Prostate gland (tissue), 2 donors: ENCODE measurements around the gene CNTN5.

Experiments used
- POLR2A ChIP-seq: fragments of 450-650 bp; IDR thresholded peaks from one replicate; pipeline ENCODE4 v1.6.1; 2016; ENCODE audit warnings: antibody characterized with exemption, mild to moderate bottlenecking
- POLR2AphosphoS5 ChIP-seq: sonication (generic); formaldehyde crosslinking; IDR thresholded peaks from one replicate; pipeline ENCODE4 v1.6.1; 2017; ENCODE audit warnings: antibody characterized with exemption
- TF ChIP-seq, protein P1 (sequence below), 4 experiments: fragments of 200-600 bp in 2 of 4; fragments of 450-650 bp in 2 of 4; sonication (generic) in 2 of 4; IDR thresholded peaks; 1 replicate in 3 of 4; 2 replicates in 1 of 4; pipeline ENCODE4 v1.5.1; 2016 to 2019; ENCODE audit warnings: antibody characterized with exemption in 4 of 4, mild to moderate bottlenecking in 2 of 4, moderate library complexity in 2 of 4

DNA sequence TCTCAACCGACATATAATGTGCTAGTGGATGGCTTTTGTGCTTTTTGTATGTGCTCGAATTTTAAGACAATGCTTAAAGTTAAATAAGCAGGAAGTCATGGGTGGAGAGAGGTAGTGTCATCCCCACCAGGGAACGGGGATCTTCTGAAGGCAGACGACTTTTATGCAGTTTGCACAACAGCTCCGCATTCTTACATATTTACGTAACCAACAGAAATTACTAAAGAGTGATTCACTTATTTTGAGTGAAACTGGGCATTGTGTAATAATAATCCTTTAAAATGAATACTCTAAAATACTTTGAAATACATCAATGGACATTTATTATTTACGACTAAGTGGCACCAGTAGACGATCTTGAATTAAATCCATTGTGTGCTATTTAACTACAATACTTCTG, 305.1 kb downstream of the CNTN5 start:
- TF ChIP-seq, protein P1, sequence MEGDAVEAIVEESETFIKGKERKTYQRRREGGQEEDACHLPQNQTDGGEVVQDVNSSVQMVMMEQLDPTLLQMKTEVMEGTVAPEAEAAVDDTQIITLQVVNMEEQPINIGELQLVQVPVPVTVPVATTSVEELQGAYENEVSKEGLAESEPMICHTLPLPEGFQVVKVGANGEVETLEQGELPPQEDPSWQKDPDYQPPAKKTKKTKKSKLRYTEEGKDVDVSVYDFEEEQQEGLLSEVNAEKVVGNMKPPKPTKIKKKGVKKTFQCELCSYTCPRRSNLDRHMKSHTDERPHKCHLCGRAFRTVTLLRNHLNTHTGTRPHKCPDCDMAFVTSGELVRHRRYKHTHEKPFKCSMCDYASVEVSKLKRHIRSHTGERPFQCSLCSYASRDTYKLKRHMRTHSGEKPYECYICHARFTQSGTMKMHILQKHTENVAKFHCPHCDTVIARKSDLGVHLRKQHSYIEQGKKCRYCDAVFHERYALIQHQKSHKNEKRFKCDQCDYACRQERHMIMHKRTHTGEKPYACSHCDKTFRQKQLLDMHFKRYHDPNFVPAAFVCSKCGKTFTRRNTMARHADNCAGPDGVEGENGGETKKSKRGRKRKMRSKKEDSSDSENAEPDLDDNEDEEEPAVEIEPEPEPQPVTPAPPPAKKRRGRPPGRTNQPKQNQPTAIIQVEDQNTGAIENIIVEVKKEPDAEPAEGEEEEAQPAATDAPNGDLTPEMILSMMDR (IDR thresholded peaks at IDR 0.05), result no peak
- no peak for TF ChIP-seq POLR2A
- TF ChIP-seq POLR2AphosphoS5, result no peak
